K562 (cell line): ENCODE measurements around the gene OR11A1. TPM values are rescaled to one million over a fixed set of nuclear protein-coding genes. Genes with fewer than 3 reads are reported as not detected.

Experiments
- ATAC-seq: fragments of 200-7000 bp; cut with Tn5 transposase; 3 replicates; pipeline ENCODE4 v1.9.1; 2020; ENCODE audit warnings: moderate library complexity
- BruUV-seq: library from RNA; stranded (reverse); fragments of 400-500 nt; replicated peaks from 2 replicates; lab custom pipeline; 2021; lab: Mats Ljungman, UMichigan
- CTCF ChIA-PET: fragments of 300-600 bp; formaldehyde crosslinking; extraction: SDS; loops from one replicate; lab custom pipeline; 2021; ENCODE audit warnings: low intra/inter-chr PET ratio; lab: Yijun Ruan, JAX
- POLR2A ChIA-PET: fragments of 300-600, 350-650 bp; sonication (Branson Sonifier 250); formaldehyde crosslinking; extraction: SDS; loops from one replicate; lab custom pipeline; 2021; ENCODE audit warnings: antibody characterized with exemption, inconsistent platforms; lab: Yijun Ruan, JAX
- DNase-seq, 4 experiments: peaks; one replicate each; pipeline versions ENCODE4 v3.0.0 to v3.0.0-alpha.2; 2011 to 2018; ENCODE audit warnings: low spot score in 3 of 4, mixed read lengths in 3 of 4; ENCODE audit errors: extremely low read depth in 1 of 4
- FAIRE-seq: peaks from 2 replicates; lab custom pipeline; 2011; peaks lifted over from hg19 to GRCh38; lab: Jason Lieb, UNC
- H2AFZ ChIP-seq: 2 replicates; pipeline ENCODE4 v1.6.0; 2011; ENCODE audit warnings: low read depth, low read length, control low read depth, inconsistent platforms
- H3K27ac ChIP-seq: fragments of 200-600 bp; 3 replicates; pipeline ENCODE4 v1.8.0; 2011; ENCODE audit warnings: low read depth, mild to moderate bottlenecking, control low read depth, inconsistent platforms, low read length, moderate library complexity, mixed read lengths; ENCODE audit errors: extremely low read depth
- H3K27me3 ChIP-seq, 2 experiments: fragments of 300-600 bp in 1 of 2; 2 replicates in 1 of 2; 3 replicates in 1 of 2; pipeline versions ENCODE4 v1.6.0 to v1.8.0; 2011; ENCODE audit warnings: inconsistent platforms in 2 of 2, low read length in 2 of 2, mild to moderate bottlenecking in 1 of 2, mixed read lengths in 1 of 2, moderate library complexity in 1 of 2; ENCODE audit not compliant: control insufficient read depth in 2 of 2, insufficient read depth in 2 of 2
- H3K36me3 ChIP-seq: fragments of 300-600 bp; 3 replicates; pipeline ENCODE4 v1.8.0; 2011; ENCODE audit warnings: mild to moderate bottlenecking, low read length, inconsistent platforms; ENCODE audit not compliant: control insufficient read depth, insufficient read depth
- H3K4me1 ChIP-seq, 2 experiments: fragments of 200-600 bp in 1 of 2; replicated peaks in 1 of 2; 2 replicates in 1 of 2; 3 replicates in 1 of 2; pipeline versions ENCODE4 v1.5.1 to v1.8.0; 2011; ENCODE audit warnings: inconsistent platforms in 2 of 2, low read length in 2 of 2, mild to moderate bottlenecking in 1 of 2, mixed read lengths in 1 of 2, moderate library complexity in 1 of 2; ENCODE audit not compliant: control insufficient read depth in 2 of 2, insufficient read depth in 2 of 2
- H3K4me2 ChIP-seq: 2 replicates; pipeline ENCODE4 v1.6.1; 2011; ENCODE audit warnings: low read length, control low read depth, inconsistent platforms, mixed read lengths; ENCODE audit not compliant: insufficient read depth
- H3K4me3 ChIP-seq: fragments of 200-600 bp; sonication (generic), shearing (Covaris generic); 2 replicates; pipeline ENCODE4 v1.5.1; 2016; ENCODE audit warnings: control low read depth, inconsistent platforms
- H3K79me2 ChIP-seq: fragments of 200-600 bp; 3 replicates; pipeline ENCODE4 v1.8.0; 2011; ENCODE audit warnings: low read length, inconsistent platforms; ENCODE audit not compliant: control insufficient read depth, insufficient read depth
- H3K9ac ChIP-seq, 2 experiments: 2 replicates each; pipeline versions ENCODE4 v1.6.0 to v1.6.1; 2011; ENCODE audit warnings: low read depth in 2 of 2, low read length in 2 of 2, control low read depth in 1 of 2, inconsistent platforms in 1 of 2, mild to moderate bottlenecking in 1 of 2, mixed read lengths in 1 of 2; ENCODE audit not compliant: insufficient read depth in 1 of 2
- H3K9me1 ChIP-seq: one replicate; pipeline ENCODE4 v1.6.0; 2011; ENCODE audit warnings: inconsistent platforms, mild to moderate bottlenecking, low read length, moderate library complexity; ENCODE audit not compliant: control insufficient read depth, insufficient read depth
- H3K9me3 ChIP-seq: replicated peaks from 2 replicates; pipeline ENCODE4 v1.5.1; 2011; ENCODE audit warnings: low read depth, low read length, inconsistent platforms; ENCODE audit not compliant: control insufficient read depth, insufficient read depth
- H4K20me1 ChIP-seq: replicated peaks from 2 replicates; pipeline ENCODE4 v1.6.1; 2011; ENCODE audit warnings: low read length, inconsistent platforms, mixed read lengths; ENCODE audit not compliant: control insufficient read depth, insufficient read depth
- DNMT1 ChIP-seq: fragments of 450-650 bp; IDR thresholded peaks from 2 replicates; pipeline ENCODE4 v1.6.1; 2016; ENCODE audit warnings: antibody characterized with exemption, mild to moderate bottlenecking
- GABPB2 ChIP-seq: fragments of 250-450 bp; sonication (Bioruptor Pico); conservative IDR thresholded peaks from 2 replicates; pipeline ENCODE4 v1.5.1; 2021; ENCODE audit warnings: mild to moderate bottlenecking
- TAF7 ChIP-seq: fragments of 450-650 bp; IDR thresholded peaks from 2 replicates; pipeline ENCODE4 v1.6.1; 2016; ENCODE audit warnings: missing genetic modification characterization, missing compliant biosample characterization
- in situ Hi-C: fragments of 300-500 bp; cut with MboI; formaldehyde crosslinking; loops from 4 replicates; pipeline ENCODE4 v1.15.0; 2018; ENCODE audit warnings: inconsistent platforms, mixed read lengths
- intact Hi-C: fragments of 100-400 bp; cut with micrococcal nuclease; formaldehyde crosslinking; loops from 2 replicates; pipeline ENCODE4 v1.14.2; 2022
- polyA plus RNA-seq, 8 experiments: library from polyadenylated mRNA; depleted of rRNA in 4 of 8; stranded (reverse) in 5 of 8; unstranded in 3 of 8; fragments of >200 nt; fragmentation: Nextera tagmentation in 2 of 8; fragmentation: Illumina TruSeq in 1 of 8; extraction: Ambion mirVana in 2 of 8; extraction: Trizol in 1 of 8; gene quantifications; 2 replicates each; pipeline versions ENCODE4 v1.2.1 to v1.2.3, GENCODE V29; 2011 to 2014; ENCODE audit warnings: inconsistent platforms in 1 of 8, missing spikeins in 1 of 8
- total RNA-seq, 7 experiments: library from RNA; depleted of rRNA in 6 of 7; stranded (reverse); fragments of >200 nt in 6 of 7; fragmentation: Illumina TruSeq in 2 of 7; extraction: Trizol in 2 of 7; gene quantifications; 2 replicates each; pipeline versions ENCODE4 v1.2.1 to v1.2.3, GENCODE V29; 2011 to 2021; ENCODE audit warnings: low replicate concordance in 1 of 7
- TF ChIP-seq, protein P1 (sequence below): fragments of 200-800 bp; sonication (Bioruptor generic); IDR thresholded peaks from 2 replicates; pipeline ENCODE4 v1.6.1; 2017; ENCODE audit warnings: missing genetic modification characterization, missing compliant biosample characterization
- TF ChIP-seq, protein P2 (sequence below): fragments of 250-450 bp; sonication (Bioruptor Pico); IDR thresholded peaks from 2 replicates; pipeline ENCODE4 v1.9.0; 2021; ENCODE audit warnings: mild to moderate bottlenecking, inconsistent platforms

The OR11A1 gene
- total and polyA plus RNA-seq, 9 of the 15 experiments (the other 6 are each of a cell fraction or from before 2014, with no cell fraction given) = not detected

DNA sequence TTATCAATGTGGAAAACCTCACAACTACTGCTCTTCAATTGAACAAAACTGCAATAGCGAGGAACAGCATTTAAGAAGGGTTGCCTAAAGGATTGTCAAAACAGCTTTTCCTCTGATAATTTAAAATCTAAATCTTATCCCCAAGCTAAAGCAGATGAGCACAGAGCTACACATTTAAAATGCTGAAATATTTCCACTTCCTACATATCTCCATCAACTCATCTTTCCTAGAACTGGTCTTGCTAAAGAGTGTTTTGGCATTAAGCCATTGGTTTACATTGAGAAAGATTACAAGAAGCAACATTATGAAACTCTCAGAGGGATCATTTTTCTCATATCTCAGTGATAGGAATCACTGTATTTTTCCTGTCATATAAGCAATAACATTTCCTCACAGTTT, 14.2 kb downstream of the OR11A1 start (continued):
- TF ChIP-seq, protein P1, sequence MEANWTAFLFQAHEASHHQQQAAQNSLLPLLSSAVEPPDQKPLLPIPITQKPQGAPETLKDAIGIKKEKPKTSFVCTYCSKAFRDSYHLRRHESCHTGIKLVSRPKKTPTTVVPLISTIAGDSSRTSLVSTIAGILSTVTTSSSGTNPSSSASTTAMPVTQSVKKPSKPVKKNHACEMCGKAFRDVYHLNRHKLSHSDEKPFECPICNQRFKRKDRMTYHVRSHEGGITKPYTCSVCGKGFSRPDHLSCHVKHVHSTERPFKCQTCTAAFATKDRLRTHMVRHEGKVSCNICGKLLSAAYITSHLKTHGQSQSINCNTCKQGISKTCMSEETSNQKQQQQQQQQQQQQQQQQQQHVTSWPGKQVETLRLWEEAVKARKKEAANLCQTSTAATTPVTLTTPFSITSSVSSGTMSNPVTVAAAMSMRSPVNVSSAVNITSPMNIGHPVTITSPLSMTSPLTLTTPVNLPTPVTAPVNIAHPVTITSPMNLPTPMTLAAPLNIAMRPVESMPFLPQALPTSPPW (CRISPR knock-in tag) = no peak; the same call in 1 of the 2 replicates

DNA sequence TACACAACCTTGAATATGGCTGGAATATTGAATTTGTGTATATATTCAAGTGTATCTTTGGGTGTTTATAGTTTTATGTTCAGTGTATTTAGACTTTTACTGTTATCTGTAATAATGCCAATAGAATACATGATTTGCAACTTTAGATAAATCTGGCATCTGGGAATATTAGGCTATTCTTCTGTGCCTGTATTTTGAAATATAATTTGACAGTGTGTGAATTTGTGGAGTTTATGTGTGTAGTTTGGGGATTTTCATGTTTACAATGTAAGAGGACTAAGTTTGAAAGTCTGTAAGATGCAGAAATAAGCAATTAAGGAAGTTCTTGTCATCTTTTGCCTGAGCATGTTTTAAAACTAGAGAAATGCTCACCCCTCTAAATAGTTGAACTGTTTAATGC, 17.9 kb downstream of the OR11A1 start, which contains the start of gene OR10C1:
Gene OR10C1, plus strand, starts transcription at position 301 of the 400 bp plus-strand sequence. CDS start 710 bp downstream, outside the sequence.
- FAIRE-seq = no peak
- ATAC-seq = no peak

More for the DNA sequence above, 17.9 kb downstream of the OR11A1 start, which contains the start of gene OR10C1:
- intact Hi-C loops = loop anchor here (5.0 kb wide), 2 partner anchors 78 to 213 kb away; no protein-coding TSS in a partner anchor
- POLR2A ChIA-PET = no interaction called here
- Histone ChIP-seq H3K36me3 (no peaks in the 10 kb centered on the region), H3K27me3 (peaks cover 0 to 11% of the 10 kb centered on the region in 2 experiments; a peak in 3 of 5 replicates), H3K9me1 (no peaks in the 10 kb centered on the region), H3K4me3 (no peak within 1 kb of the TSS), H2AFZ (no peak within 1 kb of the TSS), H3K9me3 (no peaks in the 10 kb centered on the region)
- no TSS peak for BruUV-seq
- no peak for DNase-seq
- in situ Hi-C loops = no loop called here
- no peak for TF ChIP-seq DNMT1
- TF ChIP-seq GABPB2 = no peak
- TF ChIP-seq, protein P2, sequence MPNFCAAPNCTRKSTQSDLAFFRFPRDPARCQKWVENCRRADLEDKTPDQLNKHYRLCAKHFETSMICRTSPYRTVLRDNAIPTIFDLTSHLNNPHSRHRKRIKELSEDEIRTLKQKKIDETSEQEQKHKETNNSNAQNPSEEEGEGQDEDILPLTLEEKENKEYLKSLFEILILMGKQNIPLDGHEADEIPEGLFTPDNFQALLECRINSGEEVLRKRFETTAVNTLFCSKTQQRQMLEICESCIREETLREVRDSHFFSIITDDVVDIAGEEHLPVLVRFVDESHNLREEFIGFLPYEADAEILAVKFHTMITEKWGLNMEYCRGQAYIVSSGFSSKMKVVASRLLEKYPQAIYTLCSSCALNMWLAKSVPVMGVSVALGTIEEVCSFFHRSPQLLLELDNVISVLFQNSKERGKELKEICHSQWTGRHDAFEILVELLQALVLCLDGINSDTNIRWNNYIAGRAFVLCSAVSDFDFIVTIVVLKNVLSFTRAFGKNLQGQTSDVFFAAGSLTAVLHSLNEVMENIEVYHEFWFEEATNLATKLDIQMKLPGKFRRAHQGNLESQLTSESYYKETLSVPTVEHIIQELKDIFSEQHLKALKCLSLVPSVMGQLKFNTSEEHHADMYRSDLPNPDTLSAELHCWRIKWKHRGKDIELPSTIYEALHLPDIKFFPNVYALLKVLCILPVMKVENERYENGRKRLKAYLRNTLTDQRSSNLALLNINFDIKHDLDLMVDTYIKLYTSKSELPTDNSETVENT (CRISPR knock-in tag) = no peak
- no peak for TF ChIP-seq TAF7
- TF ChIP-seq, all 486 proteins: peak for 0
- H3K79me2 ChIP-seq = no peaks in the 10 kb centered on the region
- H3K27ac ChIP-seq = no peak within 1 kb of the TSS
- CTCF ChIA-PET = no interaction called here
- H3K4me2 ChIP-seq = no peak within 1 kb of the TSS
- no peaks in the 10 kb centered on the region for H4K20me1 ChIP-seq
- 0 out of 5 replicates have a peak, but pooled peaks cover 0 to 3% of the 10 kb centered on the region in 2 experiments for H3K4me1 ChIP-seq
- no peak within 1 kb of the TSS for H3K9ac ChIP-seq
